ENCODE data around the gene HSPD1. TPM values are rescaled to one million over a fixed set of nuclear protein-coding genes. Genes with fewer than 3 reads are reported as not detected.

HSPD1 gene
- total and polyA plus RNA-seq, 9 of the 15 experiments (the other 6 are each of a cell fraction or from before 2014, with no cell fraction given), result 398 to 1,014 (median 622) TPM

DNA sequence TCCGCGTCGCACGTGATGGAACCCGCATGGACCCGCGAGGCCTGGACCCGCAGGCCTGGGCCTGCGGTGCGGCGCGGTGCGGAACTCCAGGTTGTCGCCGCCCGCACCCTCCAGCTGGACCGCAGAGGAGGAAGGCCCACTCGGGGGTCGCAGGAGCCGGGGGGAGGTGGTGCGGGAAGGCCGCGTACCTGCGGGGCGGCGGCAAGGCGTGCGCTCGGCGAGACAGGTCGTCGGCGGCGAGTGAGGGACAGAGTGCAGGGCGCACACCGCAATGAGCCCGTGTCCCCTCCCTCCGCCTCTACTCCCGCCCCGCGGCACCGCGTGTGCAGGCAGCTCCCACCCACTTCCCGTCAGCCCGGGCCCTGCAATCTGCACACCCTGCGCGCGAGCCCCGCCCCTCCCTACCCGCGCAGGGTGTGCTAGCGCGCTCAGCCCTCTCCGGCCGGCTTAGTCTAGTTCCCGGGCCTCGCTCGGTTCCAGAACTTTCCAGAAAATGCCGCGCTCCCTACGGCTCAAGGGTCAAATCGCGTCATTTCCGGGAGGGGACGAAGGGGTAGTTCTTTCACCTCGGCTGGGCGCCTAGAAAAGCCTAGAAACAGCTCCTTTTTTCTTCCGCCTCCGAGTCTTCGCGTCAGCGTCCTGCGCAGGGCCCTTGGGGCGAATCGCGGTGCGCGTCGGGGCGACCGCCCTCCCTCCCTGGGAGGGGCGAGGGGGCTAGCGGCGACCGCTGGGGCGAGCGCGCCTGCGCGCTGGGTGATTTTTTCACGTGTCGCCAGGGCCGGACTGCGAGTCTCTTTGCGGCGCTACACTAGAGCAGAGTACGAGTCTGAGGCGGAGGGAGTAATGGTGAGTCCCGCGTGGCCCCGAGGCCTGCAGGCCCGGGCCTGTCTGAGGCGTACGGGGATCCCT, at the start of gene HSPD1, which contains the start of gene HSPE1 (continued):
- no peak for TF ChIP-seq RBM14 (IDR thresholded peaks at IDR 0.05; ENCODE audit: borderline replicate concordance, insufficient read depth, low read depth, low read length)
- no peak for TF ChIP-seq ILK (tag; IDR thresholded peaks at IDR 0.05; ENCODE audit: borderline replicate concordance, low read depth)
- TF ChIP-seq, protein P1, sequence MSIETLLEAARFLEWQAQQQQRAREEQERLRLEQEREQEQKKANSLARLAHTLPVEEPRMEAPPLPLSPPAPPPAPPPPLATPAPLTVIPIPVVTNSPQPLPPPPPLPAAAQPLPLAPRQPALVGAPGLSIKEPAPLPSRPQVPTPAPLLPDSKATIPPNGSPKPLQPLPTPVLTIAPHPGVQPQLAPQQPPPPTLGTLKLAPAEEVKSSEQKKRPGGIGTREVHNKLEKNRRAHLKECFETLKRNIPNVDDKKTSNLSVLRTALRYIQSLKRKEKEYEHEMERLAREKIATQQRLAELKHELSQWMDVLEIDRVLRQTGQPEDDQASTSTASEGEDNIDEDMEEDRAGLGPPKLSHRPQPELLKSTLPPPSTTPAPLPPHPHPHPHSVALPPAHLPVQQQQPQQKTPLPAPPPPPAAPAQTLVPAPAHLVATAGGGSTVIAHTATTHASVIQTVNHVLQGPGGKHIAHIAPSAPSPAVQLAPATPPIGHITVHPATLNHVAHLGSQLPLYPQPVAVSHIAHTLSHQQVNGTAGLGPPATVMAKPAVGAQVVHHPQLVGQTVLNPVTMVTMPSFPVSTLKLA (conservative IDR thresholded peaks at IDR 0.05), result peak; percentile 98 to 99
- peak; percentile 96 for TF ChIP-seq RB1 (IDR thresholded peaks at IDR 0.05; ENCODE audit: low read depth)
- TF ChIP-seq, protein P2, sequence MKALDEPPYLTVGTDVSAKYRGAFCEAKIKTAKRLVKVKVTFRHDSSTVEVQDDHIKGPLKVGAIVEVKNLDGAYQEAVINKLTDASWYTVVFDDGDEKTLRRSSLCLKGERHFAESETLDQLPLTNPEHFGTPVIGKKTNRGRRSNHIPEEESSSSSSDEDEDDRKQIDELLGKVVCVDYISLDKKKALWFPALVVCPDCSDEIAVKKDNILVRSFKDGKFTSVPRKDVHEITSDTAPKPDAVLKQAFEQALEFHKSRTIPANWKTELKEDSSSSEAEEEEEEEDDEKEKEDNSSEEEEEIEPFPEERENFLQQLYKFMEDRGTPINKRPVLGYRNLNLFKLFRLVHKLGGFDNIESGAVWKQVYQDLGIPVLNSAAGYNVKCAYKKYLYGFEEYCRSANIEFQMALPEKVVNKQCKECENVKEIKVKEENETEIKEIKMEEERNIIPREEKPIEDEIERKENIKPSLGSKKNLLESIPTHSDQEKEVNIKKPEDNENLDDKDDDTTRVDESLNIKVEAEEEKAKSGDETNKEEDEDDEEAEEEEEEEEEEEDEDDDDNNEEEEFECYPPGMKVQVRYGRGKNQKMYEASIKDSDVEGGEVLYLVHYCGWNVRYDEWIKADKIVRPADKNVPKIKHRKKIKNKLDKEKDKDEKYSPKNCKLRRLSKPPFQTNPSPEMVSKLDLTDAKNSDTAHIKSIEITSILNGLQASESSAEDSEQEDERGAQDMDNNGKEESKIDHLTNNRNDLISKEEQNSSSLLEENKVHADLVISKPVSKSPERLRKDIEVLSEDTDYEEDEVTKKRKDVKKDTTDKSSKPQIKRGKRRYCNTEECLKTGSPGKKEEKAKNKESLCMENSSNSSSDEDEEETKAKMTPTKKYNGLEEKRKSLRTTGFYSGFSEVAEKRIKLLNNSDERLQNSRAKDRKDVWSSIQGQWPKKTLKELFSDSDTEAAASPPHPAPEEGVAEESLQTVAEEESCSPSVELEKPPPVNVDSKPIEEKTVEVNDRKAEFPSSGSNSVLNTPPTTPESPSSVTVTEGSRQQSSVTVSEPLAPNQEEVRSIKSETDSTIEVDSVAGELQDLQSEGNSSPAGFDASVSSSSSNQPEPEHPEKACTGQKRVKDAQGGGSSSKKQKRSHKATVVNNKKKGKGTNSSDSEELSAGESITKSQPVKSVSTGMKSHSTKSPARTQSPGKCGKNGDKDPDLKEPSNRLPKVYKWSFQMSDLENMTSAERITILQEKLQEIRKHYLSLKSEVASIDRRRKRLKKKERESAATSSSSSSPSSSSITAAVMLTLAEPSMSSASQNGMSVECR (CRISPR knock-in tag; IDR thresholded peaks at IDR 0.05), result peak; percentile 97
- TF ChIP-seq, protein P3, sequence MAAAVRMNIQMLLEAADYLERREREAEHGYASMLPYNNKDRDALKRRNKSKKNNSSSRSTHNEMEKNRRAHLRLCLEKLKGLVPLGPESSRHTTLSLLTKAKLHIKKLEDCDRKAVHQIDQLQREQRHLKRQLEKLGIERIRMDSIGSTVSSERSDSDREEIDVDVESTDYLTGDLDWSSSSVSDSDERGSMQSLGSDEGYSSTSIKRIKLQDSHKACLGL (CRISPR knock-in tag; IDR thresholded peaks at IDR 0.05; ENCODE audit: borderline replicate concordance, poor library complexity, severe bottlenecking), result peak; percentile 58
- TF ChIP-seq BDP1 (IDR thresholded peaks at IDR 0.05; ENCODE audit: insufficient read depth, insufficient read length), result no peak
- TF ChIP-seq TAL1 (IDR thresholded peaks at IDR 0.05), result no peak
- 0 out of 2 replicates have a peak, but pooled peaks have one; percentile 22 for TF ChIP-seq JUN (IDR thresholded peaks at IDR 0.05; ENCODE audit: borderline replicate concordance, low read depth, low read length)
- no peak for TF ChIP-seq JUN (CRISPR knock-in tag; IDR thresholded peaks at IDR 0.05; ENCODE audit: borderline replicate concordance)
- no peak for TF ChIP-seq MEF2A (IDR thresholded peaks at IDR 0.05; ENCODE audit: control insufficient read depth, low read depth, low read length)
- TF ChIP-seq YBX1 (IDR thresholded peaks at IDR 0.05), result peak; percentile 94

Data from K562 (cell line).